SK-N-SH (cell line): Measurements from ENCODE around the gene TBC1D5. TPM values are rescaled to one million over a fixed set of nuclear protein-coding genes. Genes with fewer than 3 reads are reported as not detected.

Experiments
- CTCF ChIA-PET: fragments of 300-600, 350-600 bp; formaldehyde crosslinking; extraction: SDS; loops from one replicate; lab custom pipeline; 2021; lab: Yijun Ruan, JAX
- POLR2A ChIA-PET: fragments of 350-600 bp; sonication (Branson Sonifier 250); formaldehyde crosslinking; extraction: SDS; loops from one replicate; lab custom pipeline; 2020; ENCODE audit warnings: antibody characterized with exemption, inconsistent platforms; lab: Yijun Ruan, JAX
- DNase-seq: peaks from one replicate; pipeline ENCODE4 v3.0.0; 2012
- H2AFZ ChIP-seq: fragments of 200-600 bp; sonication (generic); 2 replicates; pipeline ENCODE4 v1.8.1; 2016; ENCODE audit warnings: antibody characterized with exemption, mild to moderate bottlenecking, low read depth
- H3F3A ChIP-seq: fragments of 200-600 bp; sonication (generic); replicated peaks from 2 replicates; pipeline ENCODE3; 2016; ENCODE audit warnings: antibody characterized with exemption, mild to moderate bottlenecking; ENCODE audit not compliant: insufficient read depth
- H3K27ac ChIP-seq, 2 experiments: fragments of 200-500 bp in 1 of 2; fragments of 200-600 bp in 1 of 2; sonication (Bioruptor generic) in 1 of 2; sonication (generic), shearing (Covaris generic) in 1 of 2; 2 replicates each; pipeline versions ENCODE4 v1.5.1 to v1.6.1; 2014 to 2016; ENCODE audit warnings: low read depth in 2 of 2, inconsistent platforms in 1 of 2, low read length in 1 of 2, mild to moderate bottlenecking in 1 of 2, mixed read lengths in 1 of 2
- H3K27me3 ChIP-seq: fragments of 200-600 bp; sonication (generic), shearing (Covaris generic); 2 replicates; pipeline ENCODE4 v1.6.1; 2016; ENCODE audit warnings: mixed run types; ENCODE audit not compliant: insufficient read depth
- H3K36me3 ChIP-seq, 2 experiments: fragments of 200-500 bp in 1 of 2; fragments of 200-600 bp in 1 of 2; sonication (Bioruptor generic) in 1 of 2; sonication (generic) in 1 of 2; replicated peaks in 1 of 2; 2 replicates each; pipeline versions ENCODE3 to v1.5.1; 2014 to 2016; ENCODE audit warnings: low read length in 1 of 2, mild to moderate bottlenecking in 1 of 2; ENCODE audit not compliant: insufficient read depth in 2 of 2, control insufficient read depth in 1 of 2
- H3K4me1 ChIP-seq, 2 experiments: fragments of 200-500 bp in 1 of 2; fragments of 200-600 bp in 1 of 2; sonication (Bioruptor generic) in 1 of 2; sonication (generic), shearing (Covaris generic) in 1 of 2; 2 replicates each; pipeline versions ENCODE4 v1.5.1 to v1.6.1; 2014 to 2016; ENCODE audit warnings: low read depth in 1 of 2, low read length in 1 of 2, mixed run types in 1 of 2; ENCODE audit not compliant: insufficient read depth in 2 of 2, control insufficient read depth in 1 of 2
- H3K4me2 ChIP-seq: fragments of 200-600 bp; sonication (generic), shearing (Covaris generic); 2 replicates; pipeline ENCODE4 v1.6.1; 2017; ENCODE audit warnings: mixed run types
- H3K4me3 ChIP-seq, 2 experiments: fragments of 200-500 bp in 1 of 2; fragments of 200-600 bp in 1 of 2; sonication (Bioruptor generic) in 1 of 2; sonication (generic), shearing (Covaris generic) in 1 of 2; 2 replicates each; pipeline versions ENCODE4 v1.5.1 to v1.8.1; 2014 to 2016; ENCODE audit warnings: low read depth in 2 of 2, inconsistent platforms in 1 of 2, low read length in 1 of 2, mild to moderate bottlenecking in 1 of 2, mixed read lengths in 1 of 2, moderate library complexity in 1 of 2
- H3K79me2 ChIP-seq: fragments of 200-600 bp; sonication (generic); 2 replicates; pipeline ENCODE4 v1.8.1; 2017; ENCODE audit warnings: mild to moderate bottlenecking; ENCODE audit not compliant: insufficient read depth
- H3K9ac ChIP-seq: fragments of 200-600 bp; sonication (generic); 2 replicates; pipeline ENCODE4 v1.6.1; 2017; ENCODE audit warnings: mixed run types
- H3K9me2 ChIP-seq: fragments of 200-600 bp; sonication (generic); 2 replicates; pipeline ENCODE4 v1.6.1; 2017; ENCODE audit warnings: mixed run types
- H3K9me3 ChIP-seq: fragments of 200-600 bp; sonication (generic); 2 replicates; pipeline ENCODE4 v1.6.1; 2017; ENCODE audit warnings: mixed run types, mild to moderate bottlenecking, moderate library complexity
- H4K20me1 ChIP-seq: fragments of 200-600 bp; sonication (generic); 2 replicates; pipeline ENCODE4 v1.6.1; 2017; ENCODE audit warnings: mild to moderate bottlenecking, mixed run types; ENCODE audit not compliant: insufficient read depth
- CHD2 ChIP-seq: fragments of 150-350 bp; IDR thresholded peaks from 2 replicates; pipeline ENCODE4 v1.6.1; 2018; ENCODE audit warnings: low read length; ENCODE audit not compliant: partially characterized antibody
- ELF1 ChIP-seq: IDR thresholded peaks from 2 replicates; pipeline ENCODE4 v1.4.0; 2012
- EZH2phosphoT487 ChIP-seq: fragments of 200-600 bp; sonication (generic); IDR thresholded peaks from 2 replicates; pipeline ENCODE4 v1.6.1; 2017; ENCODE audit warnings: low read depth, mixed run types, mild to moderate bottlenecking, antibody characterized with exemption, moderate library complexity, borderline replicate concordance
- FOSL2 ChIP-seq: IDR thresholded peaks from 2 replicates; pipeline ENCODE4 v1.4.0; 2012; ENCODE audit warnings: low read depth, mild to moderate bottlenecking, moderate library complexity, borderline replicate concordance
- FOXJ3 ChIP-seq: sonication (generic); formaldehyde crosslinking; IDR thresholded peaks from 2 replicates; pipeline ENCODE4 v1.5.1; 2020; ENCODE audit warnings: mild to moderate bottlenecking, missing genetic modification reagents
- FOXM1 ChIP-seq: IDR thresholded peaks from 2 replicates; pipeline ENCODE4 v1.4.0; 2012; ENCODE audit warnings: low read depth, mild to moderate bottlenecking
- GABPA ChIP-seq: IDR thresholded peaks from 2 replicates; pipeline ENCODE4 v1.4.0; 2012; ENCODE audit warnings: low read depth, mild to moderate bottlenecking
- GATA2 ChIP-seq: sonication (generic); formaldehyde crosslinking; IDR thresholded peaks from 2 replicates; pipeline ENCODE4 v1.5.0; 2020; ENCODE audit warnings: mild to moderate bottlenecking, missing genetic modification reagents
- MEF2A ChIP-seq: IDR thresholded peaks from 2 replicates; pipeline ENCODE4 v1.4.0; 2012; ENCODE audit warnings: low read depth, borderline replicate concordance
- MXI1 ChIP-seq: IDR thresholded peaks from 2 replicates; pipeline ENCODE4 v1.6.1; 2012; ENCODE audit warnings: mild to moderate bottlenecking, low read depth, low read length, improper control_type of control experiment
- POLR2AphosphoS5 ChIP-seq: IDR thresholded peaks from 2 replicates; pipeline ENCODE4 v1.6.1; 2012; ENCODE audit warnings: low read depth, low read length
- TAF1 ChIP-seq: IDR thresholded peaks from 2 replicates; pipeline ENCODE4 v1.6.1; 2012; ENCODE audit warnings: low read depth, mild to moderate bottlenecking, low read length, moderate library complexity, borderline replicate concordance
- TCF12 ChIP-seq: IDR thresholded peaks from 2 replicates; pipeline ENCODE4 v1.4.0; 2012
- USF1 ChIP-seq: IDR thresholded peaks from 2 replicates; pipeline ENCODE4 v1.4.0; 2012; ENCODE audit warnings: low read depth, borderline replicate concordance
- WGBS: methylation state at CpG from one replicate; pipeline ENCODE4 v1.1.6; 2017; ENCODE audit warnings: low lambda C conversion rate; 5-methylcytosine and 5-hydroxymethylcytosine counted together
- polyA plus RNA-seq, 3 experiments: library from polyadenylated mRNA; depleted of rRNA; stranded (reverse); fragments of >200 nt; gene quantifications; 2 replicates each; pipeline ENCODE4 v1.2.3, GENCODE V29; 2012
- TF ChIP-seq, protein P1 (sequence below): IDR thresholded peaks from 2 replicates; pipeline ENCODE4 v1.4.0; 2012; ENCODE audit warnings: low read depth
- TF ChIP-seq, protein P2 (sequence below): fragments of 150-350 bp; IDR thresholded peaks from 2 replicates; pipeline ENCODE4 v1.6.1; 2017; ENCODE audit warnings: antibody characterized with exemption, low read length, low read depth, borderline replicate concordance

TBC1D5 gene
- polyA plus RNA-seq, 1 of the 3 experiments (the other 2 are of a cell fraction), result 19.5 TPM

- ChIA-PET POLR2A (no interaction called here), CTCF (no interaction called here)
- no peak for TF ChIP-seq FOXM1
- TF ChIP-seq POLR2AphosphoS5, result no peak
- Histone ChIP-seq H2AFZ (no peak overlapping the region), H3K4me3 (no peak overlapping the region), H3K27me3 (no peaks in the 10 kb centered on the region), H3K9ac (no peak overlapping the region), H3F3A (no peaks in the 10 kb centered on the region), H3K79me2 (no peaks in the 10 kb centered on the region), H3K36me3 (peaks cover 4 to 14% of the 10 kb centered on the region in 2 experiments), H3K4me1 (no peaks in the 10 kb centered on the region), H3K9me2 (no peaks in the 10 kb centered on the region), H4K20me1 (no peaks in the 10 kb centered on the region), H3K4me2 (no peak overlapping the region), H3K9me3 (no peaks in the 10 kb centered on the region), H3K27ac (no peak overlapping the region)
- WGBS, result 95% methylated on average over 8 of the region's 8 CpGs
- DNase-seq, result no peak
These were observed 356.0 kb downstream of the TBC1D5 start for GRCh38 chr3:17386432-17386831.

GRCh38 chr3:17384567-17385296 lies 357.7 kb downstream of the TBC1D5 start:
- H3K4me3 ChIP-seq, result no peak overlapping the region
- no peaks in the 10 kb centered on the region for H3K79me2 ChIP-seq
- H3F3A ChIP-seq, result no peaks in the 10 kb centered on the region
- ChIA-PET CTCF (no interaction called here), POLR2A (no interaction called here)
- no peaks in the 10 kb centered on the region for H4K20me1 ChIP-seq
- H3K4me1 ChIP-seq, result no peaks in the 10 kb centered on the region; a peak in 1 of 4 replicates
- no peak overlapping the region for H3K9ac ChIP-seq
- H3K9me2 ChIP-seq, result no peaks in the 10 kb centered on the region
- H3K4me2 ChIP-seq, result no peak overlapping the region
- H3K9me3 ChIP-seq, result no peaks in the 10 kb centered on the region
- H3K27me3 ChIP-seq, result no peaks in the 10 kb centered on the region
- H3K36me3 ChIP-seq, result peaks cover 4 to 11% of the 10 kb centered on the region in 2 experiments
- WGBS, result 81% methylated on average over 3 of the region's 3 CpGs
- H2AFZ ChIP-seq, result no peak overlapping the region
- no peak for DNase-seq
- TF ChIP-seq FOSL2 (no peak), CHD2 (no peak), FOXJ3 (CRISPR knock-in tag) (no peak), FOXM1 (no peak), MEF2A (no peak)
- TF ChIP-seq, protein P1, sequence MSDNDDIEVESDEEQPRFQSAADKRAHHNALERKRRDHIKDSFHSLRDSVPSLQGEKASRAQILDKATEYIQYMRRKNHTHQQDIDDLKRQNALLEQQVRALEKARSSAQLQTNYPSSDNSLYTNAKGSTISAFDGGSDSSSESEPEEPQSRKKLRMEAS, result no peak
- H3K27ac ChIP-seq, result no peak overlapping the region

DNA sequence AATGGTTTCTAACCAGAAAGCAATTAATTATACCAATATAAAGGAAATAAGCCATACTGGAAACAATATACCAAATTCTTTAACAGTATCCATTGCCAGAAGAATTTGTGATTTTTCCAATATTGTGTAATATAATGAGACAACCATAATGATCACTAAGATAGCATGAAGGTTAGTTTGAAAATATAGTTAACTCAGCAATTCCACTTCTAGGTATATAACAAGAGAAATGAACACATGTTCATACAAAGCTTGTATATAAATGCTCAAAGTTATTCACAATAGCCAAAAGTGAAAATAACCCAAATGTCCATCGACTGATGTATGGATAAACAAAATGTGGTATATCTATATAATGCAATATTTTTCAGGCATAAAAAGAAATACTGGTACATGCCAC lies 369.1 kb downstream of the TBC1D5 start:
- CTCF ChIA-PET, result interaction anchor here (1.4 kb wide), 1 partner anchor 25 kb away, joined by 3 read pairs; no protein-coding TSS in a partner anchor

More for the DNA sequence above, 369.1 kb downstream of the TBC1D5 start:
- 95% methylated on average over 1 of the region's 1 CpG for WGBS
- Histone ChIP-seq H3K4me2 (no peak overlapping the region), H3K9me3 (no peaks in the 10 kb centered on the region), H3K9me2 (no peaks in the 10 kb centered on the region), H3F3A (no peaks in the 10 kb centered on the region), H3K4me1 (no peaks in the 10 kb centered on the region), H3K36me3 (peaks cover 4 to 9% of the 10 kb centered on the region in 2 experiments), H3K79me2 (no peaks in the 10 kb centered on the region), H2AFZ (no peak overlapping the region), H3K4me3 (no peak overlapping the region), H3K9ac (no peak overlapping the region), H3K27ac (no peak overlapping the region), H4K20me1 (no peaks in the 10 kb centered on the region), H3K27me3 (no peaks in the 10 kb centered on the region)
- TF ChIP-seq, protein P2, sequence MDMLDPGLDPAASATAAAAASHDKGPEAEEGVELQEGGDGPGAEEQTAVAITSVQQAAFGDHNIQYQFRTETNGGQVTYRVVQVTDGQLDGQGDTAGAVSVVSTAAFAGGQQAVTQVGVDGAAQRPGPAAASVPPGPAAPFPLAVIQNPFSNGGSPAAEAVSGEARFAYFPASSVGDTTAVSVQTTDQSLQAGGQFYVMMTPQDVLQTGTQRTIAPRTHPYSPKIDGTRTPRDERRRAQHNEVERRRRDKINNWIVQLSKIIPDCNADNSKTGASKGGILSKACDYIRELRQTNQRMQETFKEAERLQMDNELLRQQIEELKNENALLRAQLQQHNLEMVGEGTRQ, result no peak
- TF ChIP-seq MXI1, result no peak
- no peak for TF ChIP-seq USF1
- no peak for TF ChIP-seq GABPA
- no peak for TF ChIP-seq TCF12
- TF ChIP-seq TAF1, result no peak
- TF ChIP-seq ELF1, result no peak
- TF ChIP-seq EZH2phosphoT487, result no peak
- TF ChIP-seq GATA2, result no peak
- no peak for DNase-seq
- POLR2A ChIA-PET, result no interaction called here
